Measurements from ENCODE around the gene TMUB1.

DNA sequence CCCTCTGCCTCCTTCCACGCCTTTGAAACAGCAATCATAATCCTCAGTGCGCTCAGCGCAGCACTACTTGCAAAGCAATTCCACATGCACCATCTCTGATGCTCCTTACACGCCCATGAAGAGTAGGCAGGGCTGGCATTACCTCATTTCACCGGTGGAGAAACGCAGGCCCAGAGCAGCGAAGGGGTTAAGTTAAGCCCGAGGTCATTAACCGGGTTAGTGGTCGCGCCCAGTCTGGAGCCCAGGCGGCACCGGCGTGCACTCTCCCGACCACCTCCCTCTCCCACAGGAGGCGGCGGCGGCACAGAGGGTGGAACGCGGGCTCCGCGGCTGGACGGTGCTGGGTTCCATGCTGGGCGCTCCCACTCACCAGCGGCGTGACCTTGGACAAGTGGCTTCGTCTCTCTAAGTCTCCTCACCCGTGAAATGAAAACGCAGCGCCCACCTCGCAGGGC, 3.2 kb downstream of the TMUB1 start:
- TF ChIP-seq EZH2phosphoT487 (IDR thresholded peaks at IDR 0.05; ENCODE audit: borderline replicate concordance, low read depth, low read length), result no peak
- TF ChIP-seq, protein P1, sequence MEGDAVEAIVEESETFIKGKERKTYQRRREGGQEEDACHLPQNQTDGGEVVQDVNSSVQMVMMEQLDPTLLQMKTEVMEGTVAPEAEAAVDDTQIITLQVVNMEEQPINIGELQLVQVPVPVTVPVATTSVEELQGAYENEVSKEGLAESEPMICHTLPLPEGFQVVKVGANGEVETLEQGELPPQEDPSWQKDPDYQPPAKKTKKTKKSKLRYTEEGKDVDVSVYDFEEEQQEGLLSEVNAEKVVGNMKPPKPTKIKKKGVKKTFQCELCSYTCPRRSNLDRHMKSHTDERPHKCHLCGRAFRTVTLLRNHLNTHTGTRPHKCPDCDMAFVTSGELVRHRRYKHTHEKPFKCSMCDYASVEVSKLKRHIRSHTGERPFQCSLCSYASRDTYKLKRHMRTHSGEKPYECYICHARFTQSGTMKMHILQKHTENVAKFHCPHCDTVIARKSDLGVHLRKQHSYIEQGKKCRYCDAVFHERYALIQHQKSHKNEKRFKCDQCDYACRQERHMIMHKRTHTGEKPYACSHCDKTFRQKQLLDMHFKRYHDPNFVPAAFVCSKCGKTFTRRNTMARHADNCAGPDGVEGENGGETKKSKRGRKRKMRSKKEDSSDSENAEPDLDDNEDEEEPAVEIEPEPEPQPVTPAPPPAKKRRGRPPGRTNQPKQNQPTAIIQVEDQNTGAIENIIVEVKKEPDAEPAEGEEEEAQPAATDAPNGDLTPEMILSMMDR (conservative IDR thresholded peaks at IDR 0.05; ENCODE audit: low read length), result no peak

Data from OCI-LY7 (cell line).